Adrenal gland (tissue), 12 donors: Measurements from ENCODE around the gene OSER1. TPM values are rescaled to one million over a fixed set of nuclear protein-coding genes. Genes with fewer than 3 reads are reported as not detected.

Source experiments
- DNase-seq, 7 donors: peaks; one replicate each; pipeline ENCODE4 v3.0.0-alpha.2; 2019 to 2020
- H3K27ac ChIP-seq, 5 donors: fragments of 200-600 bp; sonication (generic) in 4 of 5; 1 replicate in 3 of 5; 2 replicates in 2 of 5; pipeline versions ENCODE4 v1.5.1 to v1.8.0; 2016 to 2020; ENCODE audit warnings: mild to moderate bottlenecking in 1 of 5
- H3K27me3 ChIP-seq: fragments of 200-600 bp; 2 replicates; pipeline ENCODE4 v1.8.0; 2021
- H3K36me3 ChIP-seq, 2 donors: fragments of 200-600 bp; replicated peaks in 1 of 2; 1 replicate in 1 of 2; 2 replicates in 1 of 2; pipeline versions ENCODE4 v1.5.1 to v1.8.0; 2018 to 2022
- H3K4me1 ChIP-seq, 2 donors: fragments of 200-600 bp; replicated peaks in 1 of 2; 1 replicate in 1 of 2; 2 replicates in 1 of 2; pipeline versions ENCODE4 v1.5.1 to v1.8.0; 2018 to 2021
- H3K4me3 ChIP-seq, 4 donors: fragments of 200-600 bp; sonication (generic) in 3 of 4; one replicate each; pipeline ENCODE4 v1.5.1; 2016 to 2018
- H3K9me3 ChIP-seq, 3 donors: fragments of 200-600 bp; sonication (generic) in 1 of 3; replicated peaks in 1 of 3; 1 replicate in 2 of 3; 2 replicates in 1 of 3; pipeline versions ENCODE4 v1.5.1 to v1.8.0; 2016 to 2021
- CTCF ChIP-seq, 6 experiments: fragments of 450-650 bp in 4 of 6; fragments of 200-600 bp in 2 of 6; sonication (generic) in 1 of 6; IDR thresholded peaks; 1 replicate in 5 of 6; 2 replicates in 1 of 6; pipeline versions ENCODE4 v1.5.1 to v1.8.0; 2016 to 2021; ENCODE audit warnings: antibody characterized with exemption in 6 of 6, mild to moderate bottlenecking in 2 of 6, moderate library complexity in 1 of 6
- POLR2A ChIP-seq, 2 donors: fragments of 450-650 bp; IDR thresholded peaks; one replicate each; pipeline ENCODE4 v1.6.1; 2017; ENCODE audit warnings: antibody characterized with exemption in 2 of 2, mild to moderate bottlenecking in 2 of 2, moderate library complexity in 1 of 2
- WGBS, 4 donors: extraction: QIAGEN DNeasy Blood & Tissue Kit in 2 of 4; methylation state at CpG; one replicate each; pipeline versions ENCODE4 v1.1.5 to v1.1.7; 2013 to 2017; 5-methylcytosine and 5-hydroxymethylcytosine counted together
- intact Hi-C, 2 donors: fragments of 100-400 bp; cut with DNase I; formaldehyde crosslinking; loops; one replicate each; pipeline versions ENCODE4 v1.14.1 to v1.15.0; 2022 to 2023
- polyA plus RNA-seq, 3 donors: library from polyadenylated mRNA; stranded (reverse); fragments of 200-250 nt in 2 of 3; fragments of 350-450 nt in 1 of 3; fragmentation: Illumina TruSeq in 1 of 3; extraction: RNeasy Lipid Tissue Mini Kit (QIAGEN cat#74804) in 1 of 3; gene quantifications; one replicate each; pipeline ENCODE4 v1.2.3, GENCODE V29; 2013 to 2014
- total RNA-seq, 9 donors: library from RNA; depleted of rRNA in 4 of 9; stranded (reverse); fragments of >200 nt in 4 of 9; fragments of 120-200 nt in 1 of 9; fragmentation: NEBNext Ultra II Directional in 1 of 9; extraction: Animal tissue kit (Norgen Biotek cat#: 25700) in 1 of 9; gene quantifications; one replicate each; pipeline versions ENCODE4 v1.1.0 to v1.2.4, GENCODE V29; 2013 to 2023
- donor health status: healthy with polysubstance abuse.
- donor health status: Bipolar disorder and iron deficiency.
- donor health status: DM: yes; HTN: yes; CAD: no.
- donor health status: DM: no; HTN: no; CAD: no.
- donor health status: DM: no; HTN: no; CAD: no.
- donor health status: DM: yes; HTN: yes; CAD: no.

The OSER1 gene
- total and polyA plus RNA-seq, 12 donors = 19.5 to 46.7 (median 27.3) TPM

- Histone ChIP-seq H3K4me1 (peaks cover 8 to 24% of the 10 kb centered on the region in 2 donors), H3K27me3 (no peaks in the 10 kb centered on the region), H3K4me3 (no peak overlapping the region), H3K27ac (no peak overlapping the region), H3K9me3 (no peaks in the 10 kb centered on the region), H3K36me3 (peaks cover 0 to 63% of the 10 kb centered on the region in 2 donors)
- no peak for DNase-seq
- TF ChIP-seq CTCF (IDR thresholded peaks at IDR 0.05) = no peak
- TF ChIP-seq POLR2A (IDR thresholded peaks at IDR 0.05) = no peak
- intact Hi-C loops = no loop called here
- WGBS, 4 donors = 73 to 79% (median 74%) methylated on average over 4 of the region's 4 CpGs
Measured at GRCh38 chr20:44200371-44200770, 10.2 kb downstream of the OSER1 start.

- H3K27ac ChIP-seq = no peak overlapping the region
- no peaks in the 10 kb centered on the region for H3K27me3 ChIP-seq
- H3K4me1 ChIP-seq = peaks cover 8 to 20% of the 10 kb centered on the region in 2 donors
- DNase-seq = no peak
- H3K9me3 ChIP-seq = no peaks in the 10 kb centered on the region
- intact Hi-C loops = no loop called here
- TF ChIP-seq CTCF (IDR thresholded peaks at IDR 0.05) (no peak), POLR2A (IDR thresholded peaks at IDR 0.05) (no peak)
- no peak overlapping the region for H3K4me3 ChIP-seq
- peaks cover 0 to 59% of the 10 kb centered on the region in 2 donors for H3K36me3 ChIP-seq
- 95 to 100% (median 97%) methylated on average over 4 of the region's 4 CpGs for WGBS, 4 donors
Measured at GRCh38 chr20:44199877-44200276, 10.7 kb downstream of the OSER1 start.

DNA sequence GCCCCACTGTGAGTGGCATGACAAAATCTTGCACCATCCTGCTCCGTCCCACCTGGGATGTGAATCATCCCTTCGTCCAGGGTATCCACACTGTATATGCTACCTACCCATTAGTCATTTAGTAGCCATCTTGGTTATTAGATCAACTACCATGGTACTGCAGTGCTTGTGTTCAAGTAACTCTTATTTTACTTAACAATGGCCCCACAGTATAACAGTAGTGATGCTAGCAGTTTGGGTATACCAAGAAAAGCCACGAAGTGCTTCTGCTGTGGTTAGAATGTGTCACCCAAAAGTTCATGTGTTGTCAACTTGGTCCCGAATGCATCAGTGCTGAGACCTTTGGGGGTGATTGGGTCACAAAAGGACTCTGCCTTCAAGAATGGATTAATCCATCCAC is 11.7 kb downstream of the OSER1 start:
- Histone ChIP-seq H3K27ac (no peak overlapping the region), H3K27me3 (no peaks in the 10 kb centered on the region), H3K36me3 (peaks cover 0 to 59% of the 10 kb centered on the region in 2 donors), H3K4me3 (no peak overlapping the region), H3K4me1 (peaks cover 0 to 10% of the 10 kb centered on the region in 2 donors), H3K9me3 (no peaks in the 10 kb centered on the region)
- WGBS, 4 donors = 87 to 96% (median 91%) methylated on average over 4 of the region's 4 CpGs
- no peak for TF ChIP-seq CTCF (IDR thresholded peaks at IDR 0.05)
- TF ChIP-seq POLR2A (IDR thresholded peaks at IDR 0.05) = no peak
- DNase-seq = no peak
- intact Hi-C loops = no loop called here

DNA sequence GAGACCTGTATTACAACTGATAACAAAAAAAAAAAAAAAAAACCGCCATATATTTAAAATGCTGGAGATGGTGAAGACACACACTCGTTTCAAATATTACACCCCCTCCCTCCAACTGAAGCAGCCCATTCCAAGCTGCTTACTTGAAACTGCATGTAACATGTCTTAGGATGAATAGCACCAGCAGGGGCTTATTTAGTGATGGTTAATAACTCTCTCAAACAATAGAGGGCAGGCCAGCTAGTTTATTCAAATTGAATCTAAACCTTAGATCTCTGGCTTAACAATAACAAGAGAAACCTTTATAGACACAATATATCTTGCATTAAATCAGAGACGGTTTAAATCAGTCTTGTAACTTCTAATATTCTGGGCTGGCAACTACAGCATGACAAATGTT is 14.3 kb downstream of the OSER1 start:
- no peak for DNase-seq
- intact Hi-C loops = no loop called here
- H3K36me3 ChIP-seq = peaks cover 0 to 49% of the 10 kb centered on the region in 2 donors
- no peaks in the 10 kb centered on the region for H3K9me3 ChIP-seq
- 63 to 86% (median 76%) methylated on average over 3 of the region's 3 CpGs for WGBS, 4 donors
- no peak overlapping the region for H3K27ac ChIP-seq
- TF ChIP-seq CTCF (IDR thresholded peaks at IDR 0.05) (no peak), POLR2A (IDR thresholded peaks at IDR 0.05) (no peak)
- H3K4me3 ChIP-seq = no peak overlapping the region
- H3K4me1 ChIP-seq = no peaks in the 10 kb centered on the region
- no peaks in the 10 kb centered on the region for H3K27me3 ChIP-seq
